NCI-H526 treated with DMSO at 0.1 percent for 48 hours (cell line): ENCODE data around the gene NDUFV1.

Source experiments
- DNase-seq: peaks from one replicate; lab custom pipeline; 2025; lab: John Stamatoyannopoulos, UW

Gene NDUFV1

GRCh38 chr11:67640758-67641337 is 34.1 kb downstream of the NDUFV1 start:
- DNase-seq = no peak

- no peak for DNase-seq
Observed at GRCh38 chr11:67641338-67642172, 34.8 kb downstream of the NDUFV1 start.

- DNase-seq = no peak
Observed at GRCh38 chr11:67642173-67643120, 35.7 kb downstream of the NDUFV1 start.

- peak; percentile 22 for DNase-seq
Observed at GRCh38 chr11:67644042-67644441, 37.3 kb downstream of the NDUFV1 start.

DNA sequence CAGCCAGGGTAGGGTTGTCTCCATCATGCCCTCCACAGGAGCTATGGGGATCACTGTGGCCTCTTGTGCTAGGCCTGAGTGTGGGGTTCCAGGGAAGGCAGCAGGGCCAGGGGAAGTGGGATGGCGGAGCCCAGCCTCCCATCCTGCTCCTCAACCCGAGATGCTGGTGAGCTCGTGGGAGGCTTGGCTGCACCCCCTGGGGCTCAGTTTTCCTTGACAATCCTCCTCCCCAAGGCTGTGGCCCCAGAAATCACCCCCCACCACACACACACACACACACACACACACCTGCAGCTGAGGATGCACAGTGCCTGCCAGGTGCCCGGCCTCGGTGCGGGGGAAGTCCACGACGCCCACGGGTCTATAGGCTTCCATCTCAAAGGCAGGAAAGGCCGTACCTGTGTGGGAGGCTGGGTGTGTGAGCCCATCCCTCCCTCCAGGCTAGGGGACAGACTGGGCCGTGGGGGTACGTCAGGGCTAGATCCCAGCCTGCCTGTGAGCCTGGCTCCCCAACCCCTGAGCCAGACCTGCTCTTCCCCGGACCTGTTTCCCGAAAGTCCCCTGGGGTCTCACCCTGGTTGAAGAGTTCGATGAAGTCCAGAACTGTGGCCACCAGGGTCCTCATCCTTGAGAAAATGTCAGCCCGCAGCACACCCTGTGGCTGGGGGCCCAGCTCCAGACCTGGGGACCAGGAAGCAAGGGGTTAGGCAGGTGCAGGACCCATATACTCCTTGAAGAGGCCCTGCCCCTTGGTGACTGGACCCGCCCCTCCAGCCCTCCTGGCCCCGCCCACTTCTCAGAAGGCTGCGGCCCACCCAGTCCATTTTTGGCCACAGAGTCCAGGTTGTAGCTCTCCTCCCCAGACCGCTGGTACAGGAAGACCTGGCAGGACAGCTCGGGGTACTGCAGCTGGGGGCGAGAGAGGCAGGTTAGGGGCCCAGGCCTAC is 38.0 kb downstream of the NDUFV1 start:
- no peak for DNase-seq

- DNase-seq = no peak
Observed at GRCh38 chr11:67645521-67646461, 39.1 kb downstream of the NDUFV1 start.

- no peak for DNase-seq
Observed at GRCh38 chr11:67646535-67647336, 40.0 kb downstream of the NDUFV1 start.

- no peak for DNase-seq
Observed at GRCh38 chr11:67647471-67647870, 40.7 kb downstream of the NDUFV1 start.

- peak; percentile 36 for DNase-seq
Observed at GRCh38 chr11:67648140-67648795, 41.5 kb downstream of the NDUFV1 start.

DNA sequence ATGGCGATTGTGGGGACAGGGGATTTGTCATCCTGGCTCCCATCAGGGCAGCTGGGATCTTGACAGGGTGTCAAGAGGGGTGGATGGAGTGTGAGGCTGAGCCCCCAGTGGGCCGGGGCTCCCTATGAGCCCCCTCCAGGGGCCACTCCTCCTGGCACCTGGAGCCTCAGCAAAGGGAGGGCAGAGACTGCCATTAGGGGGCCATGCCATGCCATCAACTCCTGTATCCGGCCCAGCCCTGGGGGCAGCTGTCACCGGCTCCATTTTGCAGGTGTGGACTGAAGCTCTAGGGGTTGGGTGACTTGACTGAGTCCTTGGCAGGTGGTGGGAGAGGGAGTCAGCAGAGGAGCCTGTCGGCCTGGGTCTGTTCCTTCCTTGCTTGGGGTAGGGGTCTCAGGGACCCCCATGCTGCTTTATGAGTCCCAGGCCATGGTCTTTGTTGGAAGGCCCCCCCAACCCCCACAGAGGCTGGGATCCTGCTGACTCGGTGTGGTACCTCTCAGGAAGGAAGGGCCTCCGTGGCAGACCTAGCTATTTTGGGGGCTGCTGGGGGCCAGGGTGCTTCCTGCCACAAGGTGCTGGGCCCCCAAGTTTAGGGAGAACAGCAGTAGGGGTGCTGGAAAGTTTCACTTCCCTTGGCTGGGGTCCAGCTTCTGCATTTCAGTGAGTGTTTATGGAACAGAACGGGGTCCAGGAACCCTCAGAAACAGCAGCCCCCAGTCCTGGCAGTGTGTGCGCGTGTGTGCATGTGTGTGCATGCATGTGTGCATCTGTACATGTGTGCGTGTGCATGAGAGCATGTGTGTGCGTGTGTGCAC is 42.3 kb downstream of the NDUFV1 start:
- no peak for DNase-seq

- peak; percentile 47 for DNase-seq
Observed at GRCh38 chr11:67649634-67650510, 43.1 kb downstream of the NDUFV1 start.

- DNase-seq = no peak
Observed at GRCh38 chr11:67651976-67652781, 45.4 kb downstream of the NDUFV1 start.

DNA sequence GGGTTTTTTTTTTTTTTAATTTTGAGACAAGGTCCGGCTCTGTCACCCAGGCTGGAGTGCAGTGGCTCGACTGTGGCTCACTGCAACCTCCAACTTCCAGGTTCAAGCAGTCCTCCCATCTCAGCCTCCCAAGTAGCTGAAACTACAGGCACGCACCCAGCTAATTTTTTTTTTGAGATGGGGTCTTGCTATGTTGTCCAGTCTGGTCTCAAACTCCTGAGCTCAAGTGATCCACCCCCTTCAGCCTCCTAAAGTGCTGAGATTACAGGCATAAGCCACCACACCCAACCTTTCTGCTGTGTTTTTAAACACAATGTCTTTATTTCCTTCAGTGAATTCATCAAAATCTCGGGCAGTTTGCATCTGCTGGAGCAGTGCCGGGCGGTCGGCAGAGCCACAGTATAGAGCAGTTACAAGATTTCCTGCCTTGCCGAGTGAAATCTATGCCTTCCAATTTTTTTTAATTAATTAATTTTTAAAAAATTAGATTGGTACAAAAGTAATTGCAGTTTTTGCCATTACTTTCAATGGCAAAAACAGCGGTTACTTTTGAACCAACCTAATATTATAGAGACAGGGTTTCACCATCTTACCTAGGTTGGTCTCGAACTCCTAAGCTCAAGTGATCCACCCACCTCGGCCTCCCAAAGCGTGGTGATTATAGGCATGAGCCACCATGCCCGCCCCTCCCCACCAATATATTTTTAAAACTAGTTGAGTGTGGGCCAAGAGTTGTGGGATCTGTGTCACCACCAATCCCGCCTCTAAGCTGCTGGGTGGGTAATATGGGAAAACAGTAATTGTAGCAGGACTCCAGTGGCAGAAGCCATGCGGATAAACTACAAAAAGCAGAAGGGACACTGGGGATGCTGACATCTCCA is 46.5 kb downstream of the NDUFV1 start:
- DNase-seq = no peak

DNA sequence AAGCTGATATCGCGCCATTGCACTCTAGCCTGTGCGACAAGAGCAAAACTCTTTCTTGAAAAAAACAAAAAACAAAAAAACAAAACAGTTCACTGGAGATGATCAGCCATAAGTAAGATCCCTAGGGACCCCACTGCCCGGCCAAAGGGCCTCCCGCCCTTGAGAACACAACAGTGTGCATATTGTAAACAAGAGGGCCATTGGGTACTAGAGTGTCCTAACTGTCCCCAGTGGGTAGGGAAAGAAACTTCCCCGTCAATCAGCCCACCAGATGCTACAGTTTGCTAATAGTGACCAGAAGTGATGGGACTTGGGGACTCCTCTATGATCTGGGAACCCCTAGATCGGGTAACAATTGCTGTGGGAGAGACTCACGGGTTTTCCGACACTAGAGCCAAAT is 47.5 kb downstream of the NDUFV1 start:
- DNase-seq = no peak

- DNase-seq = no peak
Observed at GRCh38 chr11:67656278-67656922, 49.7 kb downstream of the NDUFV1 start.
